K562 (cell line): ENCODE results near the gene MAD1L1. TPM values are rescaled to one million over a fixed set of nuclear protein-coding genes. Genes with fewer than 3 reads are reported as not detected.

ENCODE experiments used
- ATAC-seq: fragments of 200-7000 bp; cut with Tn5 transposase; 3 replicates; pipeline ENCODE4 v1.9.1; 2020; ENCODE audit warnings: moderate library complexity
- BruUV-seq: library from RNA; stranded (reverse); fragments of 400-500 nt; replicated peaks from 2 replicates; lab custom pipeline; 2021; lab: Mats Ljungman, UMichigan
- CTCF ChIA-PET: fragments of 300-600 bp; formaldehyde crosslinking; extraction: SDS; loops from one replicate; lab custom pipeline; 2021; ENCODE audit warnings: low intra/inter-chr PET ratio; lab: Yijun Ruan, JAX
- POLR2A ChIA-PET: fragments of 300-600, 350-650 bp; sonication (Branson Sonifier 250); formaldehyde crosslinking; extraction: SDS; loops from one replicate; lab custom pipeline; 2021; ENCODE audit warnings: antibody characterized with exemption, inconsistent platforms; lab: Yijun Ruan, JAX
- DNase-seq, 4 experiments: peaks; one replicate each; pipeline versions ENCODE4 v3.0.0 to v3.0.0-alpha.2; 2011 to 2018; ENCODE audit warnings: low spot score in 3 of 4, mixed read lengths in 3 of 4; ENCODE audit errors: extremely low read depth in 1 of 4
- FAIRE-seq: peaks from 2 replicates; lab custom pipeline; 2011; peaks lifted over from hg19 to GRCh38; lab: Jason Lieb, UNC
- H2AFZ ChIP-seq: 2 replicates; pipeline ENCODE4 v1.6.0; 2011; ENCODE audit warnings: low read depth, low read length, control low read depth, inconsistent platforms
- H3K27ac ChIP-seq: fragments of 200-600 bp; 3 replicates; pipeline ENCODE4 v1.8.0; 2011; ENCODE audit warnings: low read depth, mild to moderate bottlenecking, control low read depth, inconsistent platforms, low read length, moderate library complexity, mixed read lengths; ENCODE audit errors: extremely low read depth
- H3K27me3 ChIP-seq, 2 experiments: fragments of 300-600 bp in 1 of 2; 2 replicates in 1 of 2; 3 replicates in 1 of 2; pipeline versions ENCODE4 v1.6.0 to v1.8.0; 2011; ENCODE audit warnings: inconsistent platforms in 2 of 2, low read length in 2 of 2, mild to moderate bottlenecking in 1 of 2, mixed read lengths in 1 of 2, moderate library complexity in 1 of 2; ENCODE audit not compliant: control insufficient read depth in 2 of 2, insufficient read depth in 2 of 2
- H3K36me3 ChIP-seq: fragments of 300-600 bp; 3 replicates; pipeline ENCODE4 v1.8.0; 2011; ENCODE audit warnings: mild to moderate bottlenecking, low read length, inconsistent platforms; ENCODE audit not compliant: control insufficient read depth, insufficient read depth
- H3K4me1 ChIP-seq, 2 experiments: fragments of 200-600 bp in 1 of 2; replicated peaks in 1 of 2; 2 replicates in 1 of 2; 3 replicates in 1 of 2; pipeline versions ENCODE4 v1.5.1 to v1.8.0; 2011; ENCODE audit warnings: inconsistent platforms in 2 of 2, low read length in 2 of 2, mild to moderate bottlenecking in 1 of 2, mixed read lengths in 1 of 2, moderate library complexity in 1 of 2; ENCODE audit not compliant: control insufficient read depth in 2 of 2, insufficient read depth in 2 of 2
- H3K4me2 ChIP-seq: 2 replicates; pipeline ENCODE4 v1.6.1; 2011; ENCODE audit warnings: low read length, control low read depth, inconsistent platforms, mixed read lengths; ENCODE audit not compliant: insufficient read depth
- H3K4me3 ChIP-seq: fragments of 200-600 bp; sonication (generic), shearing (Covaris generic); 2 replicates; pipeline ENCODE4 v1.5.1; 2016; ENCODE audit warnings: control low read depth, inconsistent platforms
- H3K79me2 ChIP-seq: fragments of 200-600 bp; 3 replicates; pipeline ENCODE4 v1.8.0; 2011; ENCODE audit warnings: low read length, inconsistent platforms; ENCODE audit not compliant: control insufficient read depth, insufficient read depth
- H3K9ac ChIP-seq, 2 experiments: 2 replicates each; pipeline versions ENCODE4 v1.6.0 to v1.6.1; 2011; ENCODE audit warnings: low read depth in 2 of 2, low read length in 2 of 2, control low read depth in 1 of 2, inconsistent platforms in 1 of 2, mild to moderate bottlenecking in 1 of 2, mixed read lengths in 1 of 2; ENCODE audit not compliant: insufficient read depth in 1 of 2
- H3K9me1 ChIP-seq: one replicate; pipeline ENCODE4 v1.6.0; 2011; ENCODE audit warnings: inconsistent platforms, mild to moderate bottlenecking, low read length, moderate library complexity; ENCODE audit not compliant: control insufficient read depth, insufficient read depth
- H3K9me3 ChIP-seq: replicated peaks from 2 replicates; pipeline ENCODE4 v1.5.1; 2011; ENCODE audit warnings: low read depth, low read length, inconsistent platforms; ENCODE audit not compliant: control insufficient read depth, insufficient read depth
- H4K20me1 ChIP-seq: replicated peaks from 2 replicates; pipeline ENCODE4 v1.6.1; 2011; ENCODE audit warnings: low read length, inconsistent platforms, mixed read lengths; ENCODE audit not compliant: control insufficient read depth, insufficient read depth
- DACH1 ChIP-seq: fragments of 450-650 bp; IDR thresholded peaks from 2 replicates; pipeline ENCODE4 v1.6.1; 2018; ENCODE audit not compliant: partially characterized antibody
- GATAD2B ChIP-seq: fragments of 450-650 bp; IDR thresholded peaks from 2 replicates; pipeline ENCODE4 v1.6.1; 2017; ENCODE audit warnings: mild to moderate bottlenecking, borderline replicate concordance
- HLTF ChIP-seq: fragments of 450-650 bp; IDR thresholded peaks from 2 replicates; pipeline ENCODE4 v1.6.1; 2016
- KAT2B ChIP-seq: IDR thresholded peaks from one replicate; pipeline ENCODE4 v1.6.1; 2012; ENCODE audit warnings: low read depth, mild to moderate bottlenecking, control low read depth, inconsistent platforms, low read length, moderate library complexity
- OTX1 ChIP-seq: fragments of 450-650 bp; formaldehyde crosslinking; IDR thresholded peaks from 2 replicates; pipeline ENCODE4 v1.4.0; 2022; ENCODE audit warnings: mild to moderate bottlenecking
- PCBP2 ChIP-seq: fragments of 200-400 bp; formaldehyde crosslinking; IDR thresholded peaks from 2 replicates; pipeline ENCODE4 v1.6.1; 2018; ENCODE audit warnings: low read length, low read depth, mild to moderate bottlenecking, moderate library complexity; ENCODE audit not compliant: poor library complexity, severe bottlenecking
- TRIM24 ChIP-seq, 2 experiments: fragments of 450-650 bp; IDR thresholded peaks; 2 replicates each; pipeline ENCODE4 v1.6.1; 2016
- YY1 ChIP-seq, 3 experiments: IDR thresholded peaks; 2 replicates each; pipeline ENCODE4 v1.6.1; 2011; ENCODE audit warnings: low read length in 2 of 3, mild to moderate bottlenecking in 2 of 3, moderate library complexity in 2 of 3, borderline replicate concordance in 1 of 3, control low read depth in 1 of 3, low read depth in 1 of 3; ENCODE audit not compliant: insufficient read depth in 3 of 3, insufficient replicate concordance in 2 of 3, control insufficient read depth in 1 of 3, insufficient read length in 1 of 3; ENCODE audit errors: extremely low read depth in 1 of 3
- ZBTB17 ChIP-seq: fragments of 450-650 bp; formaldehyde crosslinking; IDR thresholded peaks from 2 replicates; pipeline ENCODE4 v1.4.0; 2020; ENCODE audit warnings: mild to moderate bottlenecking
- ZEB2 ChIP-seq: fragments of 450-650 bp; IDR thresholded peaks from 2 replicates; pipeline ENCODE4 v1.6.1; 2016
- ZFX ChIP-seq: sonication (generic); formaldehyde crosslinking; IDR thresholded peaks from 2 replicates; pipeline ENCODE4 v1.8.0; 2022; ENCODE audit warnings: mild to moderate bottlenecking, missing genetic modification reagents, moderate library complexity
- ZNF584 ChIP-seq: fragments of 200-800 bp; sonication (Bioruptor generic); IDR thresholded peaks from 2 replicates; pipeline ENCODE4 v1.6.1; 2016; ENCODE audit warnings: low read depth, mild to moderate bottlenecking, missing genetic modification characterization, missing compliant biosample characterization
- ZNF707 ChIP-seq: fragments of 250-450 bp; sonication (Bioruptor Pico); conservative IDR thresholded peaks from 2 replicates; pipeline ENCODE4 v1.8.0; 2022; ENCODE audit warnings: inconsistent platforms, mild to moderate bottlenecking, moderate library complexity
- ZNF830 ChIP-seq: fragments of 250-450 bp; sonication (Bioruptor Pico); IDR thresholded peaks from 2 replicates; pipeline ENCODE4 v1.5.0; 2021; ENCODE audit warnings: mild to moderate bottlenecking
- WGBS: fragments of 100-300 bp; shearing (Covaris generic); methylation state at CpG from one replicate; pipeline ENCODE4 v1.1.6; 2016; ENCODE audit warnings: low coverage, mixed read lengths; ENCODE audit not compliant: insufficient coverage; ENCODE audit errors: missing lambda C conversion rate; 5-methylcytosine and 5-hydroxymethylcytosine counted together
- in situ Hi-C: fragments of 300-500 bp; cut with MboI; formaldehyde crosslinking; loops from 4 replicates; pipeline ENCODE4 v1.15.0; 2018; ENCODE audit warnings: inconsistent platforms, mixed read lengths
- intact Hi-C: fragments of 100-400 bp; cut with micrococcal nuclease; formaldehyde crosslinking; loops from 2 replicates; pipeline ENCODE4 v1.14.2; 2022
- polyA plus RNA-seq, 8 experiments: library from polyadenylated mRNA; depleted of rRNA in 4 of 8; stranded (reverse) in 5 of 8; unstranded in 3 of 8; fragments of >200 nt; fragmentation: Nextera tagmentation in 2 of 8; fragmentation: Illumina TruSeq in 1 of 8; extraction: Ambion mirVana in 2 of 8; extraction: Trizol in 1 of 8; gene quantifications; 2 replicates each; pipeline versions ENCODE4 v1.2.1 to v1.2.3, GENCODE V29; 2011 to 2014; ENCODE audit warnings: inconsistent platforms in 1 of 8, missing spikeins in 1 of 8
- total RNA-seq, 7 experiments: library from RNA; depleted of rRNA in 6 of 7; stranded (reverse); fragments of >200 nt in 6 of 7; fragmentation: Illumina TruSeq in 2 of 7; extraction: Trizol in 2 of 7; gene quantifications; 2 replicates each; pipeline versions ENCODE4 v1.2.1 to v1.2.3, GENCODE V29; 2011 to 2021; ENCODE audit warnings: low replicate concordance in 1 of 7
- TF ChIP-seq, protein P1 (sequence below): fragments of 150-350 bp; conservative IDR thresholded peaks from 2 replicates; pipeline ENCODE4 v1.6.1; 2014; ENCODE audit warnings: low read length
- TF ChIP-seq, protein P2 (sequence below): sonication (generic); formaldehyde crosslinking; IDR thresholded peaks from 2 replicates; pipeline ENCODE4 v1.8.0; 2022; ENCODE audit warnings: mild to moderate bottlenecking, low read depth, missing genetic modification reagents

Gene MAD1L1
- total and polyA plus RNA-seq, 9 of the 15 experiments (the other 6 are each of a cell fraction or from before 2014, with no cell fraction given): 1.7 to 89.7 (median 18.0) TPM

DNA sequence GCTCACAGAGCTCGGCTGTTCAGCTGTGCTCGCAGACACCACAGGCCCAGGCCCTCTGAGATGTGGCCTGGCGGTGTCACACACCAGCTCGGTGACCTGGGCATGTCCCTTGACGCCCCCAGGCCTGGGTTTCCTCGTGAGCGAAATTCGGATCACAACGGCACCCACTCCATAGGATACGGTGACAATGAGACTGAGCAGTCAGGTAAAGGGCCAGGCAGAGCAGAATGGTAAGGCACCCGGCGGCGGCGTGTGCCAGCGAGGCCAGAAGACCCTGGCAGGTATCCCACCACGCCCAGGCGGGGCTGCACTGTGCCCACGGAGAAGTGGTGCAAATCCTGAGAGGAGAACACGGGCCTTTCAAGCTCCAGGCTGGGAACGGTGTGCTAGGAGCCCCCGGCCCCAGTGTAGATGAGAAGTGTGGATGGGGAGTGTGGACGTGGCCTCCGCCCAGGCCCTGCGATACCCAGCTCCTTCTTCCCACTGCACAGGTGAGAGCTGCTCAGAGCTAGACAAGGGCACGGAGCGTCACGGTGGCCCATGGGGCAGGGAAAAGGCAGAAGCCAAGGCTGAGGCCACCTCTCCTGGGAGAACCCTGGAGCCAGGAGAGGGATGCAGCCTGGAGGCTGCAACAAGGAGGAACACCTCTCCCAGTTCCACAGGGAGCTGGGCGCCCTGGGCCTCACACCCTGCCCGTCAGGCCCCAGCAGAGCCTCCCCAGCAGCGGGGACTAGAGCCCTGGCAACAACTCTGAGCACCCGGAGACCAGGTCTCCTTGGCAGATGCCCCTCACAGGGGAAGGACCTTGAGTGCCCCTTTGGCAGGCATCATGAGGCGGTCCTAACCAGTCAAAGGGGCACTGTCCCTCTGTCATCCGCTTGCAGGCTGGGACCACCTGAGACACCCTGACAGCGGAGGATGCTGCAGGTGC, 219.1 kb downstream of the MAD1L1 start:
- no peak for FAIRE-seq
- Histone ChIP-seq H3K27me3 (no peaks in the 10 kb centered on the region), H3K9ac (peak overlapping the region in 1 of 2 experiments; percentile 68; a peak in 1 of 4 replicates), H3K4me2 (no peak overlapping the region), H2AFZ (no peak overlapping the region)
- ATAC-seq: no peak
- BruUV-seq: no TSS peak
- no peak for DNase-seq
- CTCF ChIA-PET: no interaction called here
- TF ChIP-seq GATAD2B (no peak), ZBTB17 (no peak), TRIM24 (IDR thresholded peaks at IDR 0.05) (no peak), ZEB2 (no peak), ZNF707 (CRISPR knock-in tag) (no peak), ZFX (CRISPR knock-in tag) (no peak), DACH1 (no peak), PCBP2 (no peak), HLTF (no peak), KAT2B (no peak), YY1 (IDR thresholded peaks at IDR 0.05; ENCODE audit: borderline replicate concordance in 1 of 3, control insufficient read depth in 1 of 3, extremely low read depth in 1 of 3, insufficient read depth in 3 of 3, insufficient read length in 1 of 3, insufficient replicate concordance in 2 of 3, low read depth in 1 of 3, low read length in 2 of 3) (no peak), ZNF584 (CRISPR knock-in tag) (no peak), ZNF830 (no peak), OTX1 (CRISPR knock-in tag) (no peak)
- TF ChIP-seq, protein P1, sequence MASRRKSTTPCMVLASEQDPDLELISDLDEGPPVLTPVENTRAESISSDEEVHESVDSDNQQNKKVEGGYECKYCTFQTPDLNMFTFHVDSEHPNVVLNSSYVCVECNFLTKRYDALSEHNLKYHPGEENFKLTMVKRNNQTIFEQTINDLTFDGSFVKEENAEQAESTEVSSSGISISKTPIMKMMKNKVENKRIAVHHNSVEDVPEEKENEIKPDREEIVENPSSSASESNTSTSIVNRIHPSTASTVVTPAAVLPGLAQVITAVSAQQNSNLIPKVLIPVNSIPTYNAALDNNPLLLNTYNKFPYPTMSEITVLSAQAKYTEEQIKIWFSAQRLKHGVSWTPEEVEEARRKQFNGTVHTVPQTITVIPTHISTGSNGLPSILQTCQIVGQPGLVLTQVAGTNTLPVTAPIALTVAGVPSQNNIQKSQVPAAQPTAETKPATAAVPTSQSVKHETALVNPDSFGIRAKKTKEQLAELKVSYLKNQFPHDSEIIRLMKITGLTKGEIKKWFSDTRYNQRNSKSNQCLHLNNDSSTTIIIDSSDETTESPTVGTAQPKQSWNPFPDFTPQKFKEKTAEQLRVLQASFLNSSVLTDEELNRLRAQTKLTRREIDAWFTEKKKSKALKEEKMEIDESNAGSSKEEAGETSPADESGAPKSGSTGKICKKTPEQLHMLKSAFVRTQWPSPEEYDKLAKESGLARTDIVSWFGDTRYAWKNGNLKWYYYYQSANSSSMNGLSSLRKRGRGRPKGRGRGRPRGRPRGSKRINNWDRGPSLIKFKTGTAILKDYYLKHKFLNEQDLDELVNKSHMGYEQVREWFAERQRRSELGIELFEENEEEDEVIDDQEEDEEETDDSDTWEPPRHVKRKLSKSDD: no peak
- TF ChIP-seq, protein P2, sequence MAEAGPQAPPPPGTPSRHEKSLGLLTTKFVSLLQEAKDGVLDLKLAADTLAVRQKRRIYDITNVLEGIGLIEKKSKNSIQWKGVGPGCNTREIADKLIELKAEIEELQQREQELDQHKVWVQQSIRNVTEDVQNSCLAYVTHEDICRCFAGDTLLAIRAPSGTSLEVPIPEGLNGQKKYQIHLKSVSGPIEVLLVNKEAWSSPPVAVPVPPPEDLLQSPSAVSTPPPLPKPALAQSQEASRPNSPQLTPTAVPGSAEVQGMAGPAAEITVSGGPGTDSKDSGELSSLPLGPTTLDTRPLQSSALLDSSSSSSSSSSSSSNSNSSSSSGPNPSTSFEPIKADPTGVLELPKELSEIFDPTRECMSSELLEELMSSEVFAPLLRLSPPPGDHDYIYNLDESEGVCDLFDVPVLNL (CRISPR knock-in tag): no peak
- TF ChIP-seq, all 486 proteins: peak for 0
- in situ Hi-C loops (no loop called here), intact Hi-C loops (no loop called here)
- Histone ChIP-seq H3K9me1 (no peaks in the 10 kb centered on the region), H3K4me3 (no peak overlapping the region), H3K79me2 (peaks cover 6% of the 10 kb centered on the region; the same call in 1 of the 3 replicates), H3K9me3 (no peaks in the 10 kb centered on the region), H3K36me3 (peaks cover 12% of the 10 kb centered on the region; the same call in 1 of the 3 replicates), H3K27ac (no peak overlapping the region), H4K20me1 (no peaks in the 10 kb centered on the region), H3K4me1 (peaks cover 10 to 73% of the 10 kb centered on the region in 2 experiments)
- WGBS: 89% methylated on average over 23 of the region's 34 CpGs
- POLR2A ChIA-PET: no interaction called here
